Esophagus squamous epithelium (tissue), 4 donors: ENCODE data around the gene WFDC10B.
"Not testable (repeated sequence)": the region's sequence is repeated elsewhere in the genome, so short reads cannot be mapped to it uniquely, and the experiment has no call there.

Experiments used
- CTCF ChIP-seq, 6 experiments: fragments of 450-650 bp in 4 of 6; fragments of 200-600 bp in 2 of 6; sonication (generic) in 2 of 6; IDR thresholded peaks; one replicate each; pipeline ENCODE4 v1.5.1; 2016 to 2019; ENCODE audit warnings: antibody characterized with exemption in 6 of 6, mild to moderate bottlenecking in 4 of 6, moderate library complexity in 4 of 6
- POLR2A ChIP-seq, 4 donors: fragments of 450-650 bp; IDR thresholded peaks; one replicate each; pipeline ENCODE4 v1.6.1; 2017; ENCODE audit warnings: antibody characterized with exemption in 4 of 4, mild to moderate bottlenecking in 4 of 4, moderate library complexity in 3 of 4

- not testable (repeated sequence) for TF ChIP-seq CTCF, POLR2A (IDR thresholded peaks at IDR 0.05)
Measured at GRCh38 chr20:45716141-45716688, 11.4 kb upstream of the WFDC10B start.
